WTC11 (cell line): ENCODE results near the gene ABHD15. TPM values are rescaled to one million over a fixed set of nuclear protein-coding genes. Genes with fewer than 3 reads are reported as not detected.

ENCODE experiments used
- ATAC-seq: fragments of 200-7000 bp; cut with Tn5 transposase; 2 replicates; pipeline ENCODE4 v1.10.0; 2021; ENCODE audit warnings: mild to moderate bottlenecking, moderate library complexity
- CTCF ChIA-PET: fragments of 300-600 bp; sonication (Branson Sonifier 250); formaldehyde crosslinking; loops from one replicate; lab custom pipeline; 2021; ENCODE audit warnings: antibody characterized with exemption; lab: Charles Lee
- POLR2A ChIA-PET: fragments of 350-600 bp; sonication (Branson Sonifier 250); formaldehyde crosslinking; loops from one replicate; lab custom pipeline; 2021; ENCODE audit warnings: antibody characterized with exemption; lab: Charles Lee
- DNase-seq: peaks from one replicate; pipeline ENCODE4 v3.0.0; 2021; ENCODE audit warnings: low spot score
- H3K27ac Mint-ChIP-seq: 2 replicates; pipeline ENCODE4 v1.8.0; 2021; ENCODE audit warnings: mixed read lengths
- H3K27me3 Mint-ChIP-seq: 2 replicates; pipeline ENCODE4 v1.8.0; 2021; ENCODE audit warnings: low read depth, mild to moderate bottlenecking, moderate library complexity, mixed read lengths
- H3K36me3 Mint-ChIP-seq: 2 replicates; pipeline ENCODE4 v1.8.0; 2021; ENCODE audit warnings: mixed read lengths
- H3K4me1 Mint-ChIP-seq: 2 replicates; pipeline ENCODE4 v1.8.0; 2022; ENCODE audit warnings: mixed read lengths
- H3K4me3 Mint-ChIP-seq: 2 replicates; pipeline ENCODE4 v1.8.0; 2021; ENCODE audit warnings: mild to moderate bottlenecking, moderate library complexity, mixed read lengths
- H3K9me3 Mint-ChIP-seq: 2 replicates; pipeline ENCODE4 v1.8.0; 2021; ENCODE audit warnings: mixed read lengths
- CBFB ChIP-seq: sonication (generic); formaldehyde crosslinking; IDR thresholded peaks from 2 replicates; pipeline ENCODE4 v1.8.1; 2022; ENCODE audit warnings: mild to moderate bottlenecking, low read depth, missing genetic modification reagents
- CREB1 ChIP-seq: sonication (generic); formaldehyde crosslinking; IDR thresholded peaks from 2 replicates; pipeline ENCODE4 v1.8.0; 2023; ENCODE audit warnings: mild to moderate bottlenecking, missing genetic modification reagents
- EMX1 ChIP-seq: fragments of 250-450 bp; sonication (Bioruptor Pico); IDR thresholded peaks from 2 replicates; pipeline ENCODE4 v1.8.0; 2021; ENCODE audit warnings: mild to moderate bottlenecking
- GRHL2 ChIP-seq: fragments of 250-450 bp; sonication (Bioruptor Pico); IDR thresholded peaks from 2 replicates; pipeline ENCODE4 v1.8.0; 2022; ENCODE audit warnings: mild to moderate bottlenecking, moderate library complexity; ENCODE audit not compliant: insufficient replicate concordance, severe bottlenecking
- GTF2I ChIP-seq: fragments of 250-450 bp; sonication (Bioruptor Pico); conservative IDR thresholded peaks from 2 replicates; pipeline ENCODE4 v1.4.0; 2021; ENCODE audit warnings: mild to moderate bottlenecking
- HMGA2 ChIP-seq: fragments of 250-450 bp; sonication (Bioruptor Pico); IDR thresholded peaks from 2 replicates; pipeline ENCODE4 v1.4.0; 2021; ENCODE audit warnings: mild to moderate bottlenecking, moderate library complexity
- MYBL2 ChIP-seq: sonication (generic); formaldehyde crosslinking; IDR thresholded peaks from 2 replicates; pipeline ENCODE4 v1.8.1; 2023; ENCODE audit warnings: mild to moderate bottlenecking, moderate library complexity, missing genetic modification reagents
- NFE2L1 ChIP-seq: sonication (generic); formaldehyde crosslinking; IDR thresholded peaks from 2 replicates; pipeline ENCODE4 v1.8.1; 2023; ENCODE audit warnings: missing genetic modification reagents
- NR1H2 ChIP-seq: sonication (generic); formaldehyde crosslinking; IDR thresholded peaks from 2 replicates; pipeline ENCODE4 v1.9.0; 2021; ENCODE audit warnings: mild to moderate bottlenecking, moderate library complexity, missing genetic modification reagents
- NR3C1 ChIP-seq: sonication (generic); formaldehyde crosslinking; conservative IDR thresholded peaks from 2 replicates; pipeline ENCODE4 v1.8.1; 2023; ENCODE audit warnings: low read depth, mild to moderate bottlenecking, missing genetic modification reagents
- OVOL2 ChIP-seq: fragments of 250-450 bp; sonication (Bioruptor Pico); IDR thresholded peaks from 2 replicates; pipeline ENCODE4 v1.9.0; 2021; ENCODE audit warnings: mild to moderate bottlenecking, borderline replicate concordance
- ZNF219 ChIP-seq: sonication (generic); formaldehyde crosslinking; IDR thresholded peaks from 2 replicates; pipeline ENCODE4 v1.8.0; 2023; ENCODE audit warnings: missing genetic modification reagents, mild to moderate bottlenecking, borderline replicate concordance
- ZNF423 ChIP-seq: fragments of 250-450 bp; sonication (Bioruptor Pico); IDR thresholded peaks from 2 replicates; pipeline ENCODE4 v2.1.2; 2022; ENCODE audit warnings: mild to moderate bottlenecking, moderate library complexity
- total RNA-seq: library from RNA; stranded (reverse); gene quantifications from 3 replicates; pipeline ENCODE4 v1.2.3, GENCODE V29; 2021
- TF ChIP-seq, protein P1 (sequence below): fragments of 250-450 bp; sonication (Bioruptor Pico); IDR thresholded peaks from 2 replicates; pipeline ENCODE4 v1.9.0; 2021; ENCODE audit warnings: moderate library complexity, mild to moderate bottlenecking, inconsistent platforms, borderline replicate concordance
- TF ChIP-seq, protein P2 (sequence below): fragments of 200-600 bp; IDR thresholded peaks from 2 replicates; pipeline ENCODE4 v1.8.0; 2022; ENCODE audit warnings: antibody characterized with exemption
- TF ChIP-seq, protein P3 (sequence below): sonication (generic); formaldehyde crosslinking; IDR thresholded peaks from 2 replicates; pipeline ENCODE4 v1.8.1; 2023; ENCODE audit warnings: mild to moderate bottlenecking, missing genetic modification reagents, moderate library complexity
- TF ChIP-seq, protein P4 (sequence below): sonication (generic); formaldehyde crosslinking; conservative IDR thresholded peaks from 2 replicates; pipeline ENCODE4 v1.8.1; 2023; ENCODE audit warnings: mild to moderate bottlenecking, low read depth, missing genetic modification reagents, moderate library complexity
- TF ChIP-seq, protein P5 (sequence below): sonication (generic); formaldehyde crosslinking; IDR thresholded peaks from 2 replicates; pipeline ENCODE4 v1.8.0; 2023; ENCODE audit warnings: missing genetic modification reagents, mild to moderate bottlenecking, borderline replicate concordance

Gene ABHD15
- total RNA-seq, 1 experiment from 2014 or later = 2.8 TPM

DNA sequence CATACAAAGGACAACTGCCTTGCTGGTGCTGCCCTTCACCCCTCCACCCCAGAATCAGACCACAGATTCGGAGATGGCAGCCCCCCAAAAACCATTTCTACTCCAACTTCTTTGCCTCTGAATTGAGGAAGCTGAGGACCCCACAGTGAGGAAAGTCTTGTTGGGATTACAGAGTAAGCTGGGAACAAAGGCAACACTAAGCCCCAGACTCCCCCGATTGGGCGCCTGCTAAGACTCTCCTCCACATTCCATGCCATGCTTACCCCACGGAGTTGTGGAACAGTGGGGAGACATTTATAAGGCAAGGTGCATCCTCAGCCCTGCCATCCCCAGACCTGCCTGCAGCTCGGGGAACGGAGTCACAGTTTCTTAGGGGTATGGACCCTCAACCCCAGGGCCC lies 20.8 kb upstream of the ABHD15 start:
- peak overlapping the region; percentile 79; the same call in 1 of the 2 replicates for H3K4me3 Mint-ChIP-seq
- H3K4me1 Mint-ChIP-seq = peaks cover 55% of the 10 kb centered on the region
- TF ChIP-seq, protein P1, sequence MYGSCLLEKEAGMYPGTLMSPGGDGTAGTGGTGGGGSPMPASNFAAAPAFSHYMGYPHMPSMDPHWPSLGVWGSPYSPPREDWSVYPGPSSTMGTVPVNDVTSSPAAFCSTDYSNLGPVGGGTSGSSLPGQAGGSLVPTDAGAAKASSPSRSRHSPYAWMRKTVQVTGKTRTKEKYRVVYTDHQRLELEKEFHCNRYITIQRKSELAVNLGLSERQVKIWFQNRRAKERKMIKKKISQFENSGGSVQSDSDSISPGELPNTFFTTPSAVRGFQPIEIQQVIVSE (CRISPR knock-in tag) = no peak
- TF ChIP-seq ZNF423 (CRISPR knock-in tag) (no peak), CBFB (CRISPR knock-in tag) (no peak), OVOL2 (CRISPR knock-in tag) (no peak), NR3C1 (no peak), MYBL2 (CRISPR knock-in tag) (no peak), GRHL2 (CRISPR knock-in tag) (no peak), EMX1 (CRISPR knock-in tag) (no peak), GTF2I (CRISPR knock-in tag) (no peak), HMGA2 (no peak), NR1H2 (no peak), NFE2L1 (CRISPR knock-in tag) (no peak), ZNF219 (CRISPR knock-in tag) (no peak), CREB1 (CRISPR knock-in tag) (no peak)
- TF ChIP-seq, protein P2, sequence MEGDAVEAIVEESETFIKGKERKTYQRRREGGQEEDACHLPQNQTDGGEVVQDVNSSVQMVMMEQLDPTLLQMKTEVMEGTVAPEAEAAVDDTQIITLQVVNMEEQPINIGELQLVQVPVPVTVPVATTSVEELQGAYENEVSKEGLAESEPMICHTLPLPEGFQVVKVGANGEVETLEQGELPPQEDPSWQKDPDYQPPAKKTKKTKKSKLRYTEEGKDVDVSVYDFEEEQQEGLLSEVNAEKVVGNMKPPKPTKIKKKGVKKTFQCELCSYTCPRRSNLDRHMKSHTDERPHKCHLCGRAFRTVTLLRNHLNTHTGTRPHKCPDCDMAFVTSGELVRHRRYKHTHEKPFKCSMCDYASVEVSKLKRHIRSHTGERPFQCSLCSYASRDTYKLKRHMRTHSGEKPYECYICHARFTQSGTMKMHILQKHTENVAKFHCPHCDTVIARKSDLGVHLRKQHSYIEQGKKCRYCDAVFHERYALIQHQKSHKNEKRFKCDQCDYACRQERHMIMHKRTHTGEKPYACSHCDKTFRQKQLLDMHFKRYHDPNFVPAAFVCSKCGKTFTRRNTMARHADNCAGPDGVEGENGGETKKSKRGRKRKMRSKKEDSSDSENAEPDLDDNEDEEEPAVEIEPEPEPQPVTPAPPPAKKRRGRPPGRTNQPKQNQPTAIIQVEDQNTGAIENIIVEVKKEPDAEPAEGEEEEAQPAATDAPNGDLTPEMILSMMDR = no peak
- TF ChIP-seq, protein P3, sequence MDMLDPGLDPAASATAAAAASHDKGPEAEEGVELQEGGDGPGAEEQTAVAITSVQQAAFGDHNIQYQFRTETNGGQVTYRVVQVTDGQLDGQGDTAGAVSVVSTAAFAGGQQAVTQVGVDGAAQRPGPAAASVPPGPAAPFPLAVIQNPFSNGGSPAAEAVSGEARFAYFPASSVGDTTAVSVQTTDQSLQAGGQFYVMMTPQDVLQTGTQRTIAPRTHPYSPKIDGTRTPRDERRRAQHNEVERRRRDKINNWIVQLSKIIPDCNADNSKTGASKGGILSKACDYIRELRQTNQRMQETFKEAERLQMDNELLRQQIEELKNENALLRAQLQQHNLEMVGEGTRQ (CRISPR knock-in tag) = no peak
- TF ChIP-seq, protein P4, sequence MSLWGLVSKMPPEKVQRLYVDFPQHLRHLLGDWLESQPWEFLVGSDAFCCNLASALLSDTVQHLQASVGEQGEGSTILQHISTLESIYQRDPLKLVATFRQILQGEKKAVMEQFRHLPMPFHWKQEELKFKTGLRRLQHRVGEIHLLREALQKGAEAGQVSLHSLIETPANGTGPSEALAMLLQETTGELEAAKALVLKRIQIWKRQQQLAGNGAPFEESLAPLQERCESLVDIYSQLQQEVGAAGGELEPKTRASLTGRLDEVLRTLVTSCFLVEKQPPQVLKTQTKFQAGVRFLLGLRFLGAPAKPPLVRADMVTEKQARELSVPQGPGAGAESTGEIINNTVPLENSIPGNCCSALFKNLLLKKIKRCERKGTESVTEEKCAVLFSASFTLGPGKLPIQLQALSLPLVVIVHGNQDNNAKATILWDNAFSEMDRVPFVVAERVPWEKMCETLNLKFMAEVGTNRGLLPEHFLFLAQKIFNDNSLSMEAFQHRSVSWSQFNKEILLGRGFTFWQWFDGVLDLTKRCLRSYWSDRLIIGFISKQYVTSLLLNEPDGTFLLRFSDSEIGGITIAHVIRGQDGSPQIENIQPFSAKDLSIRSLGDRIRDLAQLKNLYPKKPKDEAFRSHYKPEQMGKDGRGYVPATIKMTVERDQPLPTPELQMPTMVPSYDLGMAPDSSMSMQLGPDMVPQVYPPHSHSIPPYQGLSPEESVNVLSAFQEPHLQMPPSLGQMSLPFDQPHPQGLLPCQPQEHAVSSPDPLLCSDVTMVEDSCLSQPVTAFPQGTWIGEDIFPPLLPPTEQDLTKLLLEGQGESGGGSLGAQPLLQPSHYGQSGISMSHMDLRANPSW (CRISPR knock-in tag) = no peak
- TF ChIP-seq, protein P5, sequence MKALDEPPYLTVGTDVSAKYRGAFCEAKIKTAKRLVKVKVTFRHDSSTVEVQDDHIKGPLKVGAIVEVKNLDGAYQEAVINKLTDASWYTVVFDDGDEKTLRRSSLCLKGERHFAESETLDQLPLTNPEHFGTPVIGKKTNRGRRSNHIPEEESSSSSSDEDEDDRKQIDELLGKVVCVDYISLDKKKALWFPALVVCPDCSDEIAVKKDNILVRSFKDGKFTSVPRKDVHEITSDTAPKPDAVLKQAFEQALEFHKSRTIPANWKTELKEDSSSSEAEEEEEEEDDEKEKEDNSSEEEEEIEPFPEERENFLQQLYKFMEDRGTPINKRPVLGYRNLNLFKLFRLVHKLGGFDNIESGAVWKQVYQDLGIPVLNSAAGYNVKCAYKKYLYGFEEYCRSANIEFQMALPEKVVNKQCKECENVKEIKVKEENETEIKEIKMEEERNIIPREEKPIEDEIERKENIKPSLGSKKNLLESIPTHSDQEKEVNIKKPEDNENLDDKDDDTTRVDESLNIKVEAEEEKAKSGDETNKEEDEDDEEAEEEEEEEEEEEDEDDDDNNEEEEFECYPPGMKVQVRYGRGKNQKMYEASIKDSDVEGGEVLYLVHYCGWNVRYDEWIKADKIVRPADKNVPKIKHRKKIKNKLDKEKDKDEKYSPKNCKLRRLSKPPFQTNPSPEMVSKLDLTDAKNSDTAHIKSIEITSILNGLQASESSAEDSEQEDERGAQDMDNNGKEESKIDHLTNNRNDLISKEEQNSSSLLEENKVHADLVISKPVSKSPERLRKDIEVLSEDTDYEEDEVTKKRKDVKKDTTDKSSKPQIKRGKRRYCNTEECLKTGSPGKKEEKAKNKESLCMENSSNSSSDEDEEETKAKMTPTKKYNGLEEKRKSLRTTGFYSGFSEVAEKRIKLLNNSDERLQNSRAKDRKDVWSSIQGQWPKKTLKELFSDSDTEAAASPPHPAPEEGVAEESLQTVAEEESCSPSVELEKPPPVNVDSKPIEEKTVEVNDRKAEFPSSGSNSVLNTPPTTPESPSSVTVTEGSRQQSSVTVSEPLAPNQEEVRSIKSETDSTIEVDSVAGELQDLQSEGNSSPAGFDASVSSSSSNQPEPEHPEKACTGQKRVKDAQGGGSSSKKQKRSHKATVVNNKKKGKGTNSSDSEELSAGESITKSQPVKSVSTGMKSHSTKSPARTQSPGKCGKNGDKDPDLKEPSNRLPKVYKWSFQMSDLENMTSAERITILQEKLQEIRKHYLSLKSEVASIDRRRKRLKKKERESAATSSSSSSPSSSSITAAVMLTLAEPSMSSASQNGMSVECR (CRISPR knock-in tag) = no peak
- no peak overlapping the region for H3K27ac Mint-ChIP-seq
- POLR2A ChIA-PET = no interaction called here
- no peak for DNase-seq
- H3K27me3 Mint-ChIP-seq = peaks cover 4% of the 10 kb centered on the region; the same call in 1 of the 2 replicates
- no peaks in the 10 kb centered on the region for H3K9me3 Mint-ChIP-seq
- ATAC-seq = no peak
- CTCF ChIA-PET = interaction anchor here (0.6 to 1.9 kb wide), 9 partner anchors 10 to 442 kb away, joined by 3 to 25 read pairs (median 5); partner anchors contain the start of genes ABHD15 and TP53I13
- H3K36me3 Mint-ChIP-seq = peaks cover 11% of the 10 kb centered on the region; the same call in 1 of the 2 replicates
